Heart right ventricle (tissue), 16 donors: ENCODE results near the gene RBM33. TPM values are rescaled to one million over a fixed set of nuclear protein-coding genes. Genes with fewer than 3 reads are reported as not detected.

Source experiments
- ATAC-seq, 8 donors: fragments of 200-7000 bp; cut with Tn5 transposase; one replicate each; pipeline ENCODE4 v1.9.1; 2020; ENCODE audit warnings: mild to moderate bottlenecking in 8 of 8, moderate library complexity in 8 of 8, moderate number of reproducible peaks in 1 of 8
- DNase-seq, 2 donors: peaks; one replicate each; pipeline ENCODE4 v3.0.0-alpha.2; 2020
- H3K27ac ChIP-seq, 10 donors: fragments of 200-600 bp; sonication (generic) in 2 of 10; one replicate each; pipeline versions ENCODE4 v1.5.0 to v1.8.0; 2020 to 2022; ENCODE audit warnings: mild to moderate bottlenecking in 3 of 10
- H3K27me3 ChIP-seq, 7 donors: fragments of 200-600 bp; one replicate each; pipeline ENCODE4 v1.8.0; 2021 to 2022; ENCODE audit warnings: mild to moderate bottlenecking in 2 of 7
- H3K36me3 ChIP-seq, 9 donors: fragments of 200-600 bp; sonication (generic) in 1 of 9; one replicate each; pipeline versions ENCODE4 v1.5.0 to v1.8.0; 2020 to 2022; ENCODE audit warnings: mild to moderate bottlenecking in 2 of 9
- H3K4me1 ChIP-seq, 9 donors: fragments of 200-600 bp; sonication (generic) in 1 of 9; one replicate each; pipeline versions ENCODE4 v1.5.0 to v1.8.0; 2020 to 2022; ENCODE audit warnings: mild to moderate bottlenecking in 4 of 9
- H3K4me3 ChIP-seq, 10 donors: fragments of 200-600 bp; sonication (generic) in 2 of 10; one replicate each; pipeline versions ENCODE4 v1.5.0 to v1.8.0; 2020 to 2022; ENCODE audit warnings: mild to moderate bottlenecking in 7 of 10, moderate library complexity in 2 of 10
- H3K9me3 ChIP-seq, 11 donors: fragments of 200-600 bp in 10 of 11; sonication (generic) in 2 of 11; one replicate each; pipeline versions ENCODE4 v1.5.0 to v1.8.0; 2013 to 2022; ENCODE audit warnings: mild to moderate bottlenecking in 2 of 11, control low read depth in 1 of 11, moderate library complexity in 1 of 11
- WGBS, 2 donors: extraction: QIAGEN DNeasy Blood & Tissue Kit; methylation state at CpG; one replicate each; pipeline ENCODE4 v1.1.7; 2013; ENCODE audit warnings: inconsistent platforms in 1 of 2; 5-methylcytosine and 5-hydroxymethylcytosine counted together
- intact Hi-C, 10 donors: fragments of 100-400 bp; cut with DNase I; formaldehyde crosslinking; loops; one replicate each; pipeline versions ENCODE4 v1.11.1 to v1.14.2; 2022
- polyA plus RNA-seq, 2 donors: library from polyadenylated mRNA; stranded (reverse); fragments of 200-250 nt; gene quantifications; one replicate each; pipeline ENCODE4 v1.2.3, GENCODE V29; 2013
- total RNA-seq, 10 donors: library from RNA; stranded (reverse); fragmentation: NEBNext Ultra II Directional in 3 of 10; extraction: Animal tissue kit (Norgen Biotek cat#: 25700) in 3 of 10; gene quantifications; one replicate each; pipeline versions ENCODE4 v1.2.1 to v1.2.4, GENCODE V29; 2021 to 2023
- TF ChIP-seq, protein P1 (sequence below), 9 donors: fragments of 200-600 bp; sonication (generic) in 2 of 9; IDR thresholded peaks; one replicate each; pipeline versions ENCODE4 v1.5.0 to v1.8.0; 2021 to 2022; ENCODE audit warnings: antibody characterized with exemption in 9 of 9, mild to moderate bottlenecking in 5 of 9, moderate library complexity in 1 of 9
- donor health status: Arrhythmogenic right ventricular cardiomyopathy.
- donor health status: ischemic (EF 13 %, LVEDD 7.1; RV severe dilation, severe dysfunction).
- donor health status: healthy with polysubstance abuse.
- donor health status: DM: no; HTN: yes; CAD: no.
- donor health status: DM: no; HTN: no; CAD: no.
- donor health status: ischemic (EF 25% LVEDD 6.9; RV normal size, moderate dysfunction).
- donor health status: ischemic (EF 25% LVEDD 5.7; RV mildly dilated, moderate dysfunction).
- donor health status: healthy.
- donor health status: DM: yes; HTN: yes; CAD: no.
- donor health status: Ischemic cardiomyopathy.
- donor health status: ischemic (EF 35%, LVEDD 5.7; RV mildly dilated, moderate dysfunction).
- donor health status: nonischemic (EF 11% LVEDD 7.7; RV severe dilation, severe dysfunction).
- donor health status: DM: yes; HTN: yes; CAD: no.
- donor health status: PGD.
- donor health status: ischemic (EF 29% LVEDD 5.4; RV normal size, mild dysfunction).
- donor health status: nonischemic (EF 23%, LVEDD 6.1; RV moderate dilation, normal function).

Gene RBM33
- total and polyA plus RNA-seq, 12 donors, result 9.5 to 44.6 (median 35.7) TPM

DNA sequence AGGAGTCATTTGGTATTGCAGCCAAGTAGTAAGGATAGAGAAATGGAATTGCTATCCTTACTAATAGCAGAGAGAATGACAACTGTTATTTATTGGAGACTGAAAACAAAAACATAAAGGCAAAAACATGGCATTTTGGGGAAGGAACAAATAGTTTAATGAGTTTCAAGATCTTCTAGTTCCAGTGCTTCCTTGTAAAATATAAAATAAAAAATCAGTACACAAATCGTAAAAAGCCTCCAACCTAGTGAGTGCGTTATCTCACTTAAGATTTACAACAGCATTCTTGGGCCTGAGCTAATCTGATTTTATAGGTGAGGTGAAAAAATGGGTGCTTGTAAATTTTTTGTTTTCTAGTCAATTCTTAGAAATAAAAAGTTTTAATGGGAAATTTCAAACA, 3.3 kb downstream of the RBM33 start:
- Histone ChIP-seq H3K9me3 (peaks cover 5 to 25% (median 19%) of the 10 kb centered on the region in 11 donors), H3K36me3 (peaks cover 0 to 35% (median 7%) of the 10 kb centered on the region in 9 donors), H3K27me3 (no peaks in the 10 kb centered on the region), H3K4me3 (no peak overlapping the region), H3K4me1 (peaks cover 0 to 50% (median 39%) of the 10 kb centered on the region in 9 donors), H3K27ac (no peak overlapping the region)
- no peak for ATAC-seq
- intact Hi-C loops, result loop anchor here in 3 of 10 donors (10.0 kb wide), 1 partner anchor 87 kb away; no protein-coding TSS in a partner anchor
- TF ChIP-seq, protein P1, sequence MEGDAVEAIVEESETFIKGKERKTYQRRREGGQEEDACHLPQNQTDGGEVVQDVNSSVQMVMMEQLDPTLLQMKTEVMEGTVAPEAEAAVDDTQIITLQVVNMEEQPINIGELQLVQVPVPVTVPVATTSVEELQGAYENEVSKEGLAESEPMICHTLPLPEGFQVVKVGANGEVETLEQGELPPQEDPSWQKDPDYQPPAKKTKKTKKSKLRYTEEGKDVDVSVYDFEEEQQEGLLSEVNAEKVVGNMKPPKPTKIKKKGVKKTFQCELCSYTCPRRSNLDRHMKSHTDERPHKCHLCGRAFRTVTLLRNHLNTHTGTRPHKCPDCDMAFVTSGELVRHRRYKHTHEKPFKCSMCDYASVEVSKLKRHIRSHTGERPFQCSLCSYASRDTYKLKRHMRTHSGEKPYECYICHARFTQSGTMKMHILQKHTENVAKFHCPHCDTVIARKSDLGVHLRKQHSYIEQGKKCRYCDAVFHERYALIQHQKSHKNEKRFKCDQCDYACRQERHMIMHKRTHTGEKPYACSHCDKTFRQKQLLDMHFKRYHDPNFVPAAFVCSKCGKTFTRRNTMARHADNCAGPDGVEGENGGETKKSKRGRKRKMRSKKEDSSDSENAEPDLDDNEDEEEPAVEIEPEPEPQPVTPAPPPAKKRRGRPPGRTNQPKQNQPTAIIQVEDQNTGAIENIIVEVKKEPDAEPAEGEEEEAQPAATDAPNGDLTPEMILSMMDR (IDR thresholded peaks at IDR 0.05), result no peak
- 97 to 99% methylated on average over 2 of the region's 2 CpGs for WGBS, 2 donors
- DNase-seq, result no peak

DNA sequence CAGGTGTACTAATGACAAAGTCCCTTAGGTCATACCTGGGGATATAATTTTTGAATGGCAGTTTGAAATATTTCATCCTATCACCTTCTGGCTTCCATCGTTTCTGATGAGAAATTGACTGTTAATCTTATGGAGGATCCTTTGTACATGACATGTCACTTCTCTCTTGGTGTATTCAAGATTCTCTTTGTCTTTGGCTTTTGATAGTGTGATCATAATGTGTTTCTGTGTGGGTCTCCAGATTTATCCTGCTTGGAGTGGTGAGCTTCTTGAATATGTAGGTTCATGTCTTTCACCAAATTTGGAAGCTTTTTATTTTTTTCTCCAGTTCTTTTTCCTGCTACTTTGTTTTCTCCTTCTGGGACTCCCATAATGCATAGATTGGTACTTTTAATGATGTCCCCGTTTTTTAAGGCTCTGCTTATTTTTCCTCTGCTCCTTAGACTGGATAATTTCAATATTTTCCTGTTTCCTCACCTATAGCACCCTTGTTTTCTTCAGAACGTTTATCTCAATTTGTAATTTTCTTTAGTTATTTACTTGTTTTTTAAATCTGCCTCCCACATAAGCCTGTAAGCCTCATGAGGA, 4.4 kb downstream of the RBM33 start:
- no peak overlapping the region for H3K4me3 ChIP-seq
- ATAC-seq (no peak), DNase-seq (no peak)
- no peak overlapping the region for H3K27ac ChIP-seq
- no peaks in the 10 kb centered on the region for H3K27me3 ChIP-seq
- peaks cover 0 to 52% (median 40%) of the 10 kb centered on the region in 9 donors for H3K4me1 ChIP-seq
- 90 to 93% methylated on average over 3 of the region's 3 CpGs for WGBS, 2 donors
- TF ChIP-seq, protein P1 (IDR thresholded peaks at IDR 0.05), result no peak
- H3K9me3 ChIP-seq, result peaks cover 5 to 25% (median 19%) of the 10 kb centered on the region in 11 donors
- peaks cover 0 to 35% (median 7%) of the 10 kb centered on the region in 9 donors for H3K36me3 ChIP-seq
- intact Hi-C loops, result loop anchor here in 3 of 10 donors (10.0 kb wide), 1 partner anchor 86 kb away; no protein-coding TSS in a partner anchor

DNA sequence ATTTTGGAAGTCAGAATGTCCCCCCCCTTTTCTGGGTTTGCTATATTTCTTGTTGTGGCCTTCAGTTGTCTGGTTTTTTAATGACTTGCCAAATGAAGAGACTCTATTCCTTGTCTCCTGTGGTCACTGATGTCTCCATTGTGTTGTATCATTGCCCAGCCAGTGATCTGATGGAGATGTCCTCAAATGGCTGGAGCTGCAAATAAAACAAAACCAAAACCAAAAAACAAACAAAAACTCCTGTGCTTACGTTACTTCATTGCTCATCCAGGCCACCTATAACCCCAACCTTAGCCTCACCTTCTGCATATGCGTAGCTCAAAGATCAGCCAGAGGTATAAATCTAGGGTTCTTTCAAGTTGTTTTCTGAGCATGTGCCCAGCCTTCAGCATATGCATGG, 5.1 kb downstream of the RBM33 start:
- no peak overlapping the region for H3K27ac ChIP-seq
- DNase-seq, result no peak
- WGBS, 2 donors, result 97 to 99% methylated on average over 2 of the region's 2 CpGs
- peaks cover 0 to 60% (median 47%) of the 10 kb centered on the region in 9 donors for H3K4me1 ChIP-seq
- no peaks in the 10 kb centered on the region for H3K27me3 ChIP-seq
- ATAC-seq, result no peak
- peaks cover 5 to 25% (median 19%) of the 10 kb centered on the region in 11 donors for H3K9me3 ChIP-seq
- TF ChIP-seq, protein P1 (IDR thresholded peaks at IDR 0.05), result no peak
- H3K36me3 ChIP-seq, result peaks cover 0 to 35% (median 7%) of the 10 kb centered on the region in 9 donors
- no peak overlapping the region for H3K4me3 ChIP-seq
- intact Hi-C loops, result loop anchor here in 3 of 10 donors (10.0 kb wide), 1 partner anchor 85 kb away; no protein-coding TSS in a partner anchor

DNA sequence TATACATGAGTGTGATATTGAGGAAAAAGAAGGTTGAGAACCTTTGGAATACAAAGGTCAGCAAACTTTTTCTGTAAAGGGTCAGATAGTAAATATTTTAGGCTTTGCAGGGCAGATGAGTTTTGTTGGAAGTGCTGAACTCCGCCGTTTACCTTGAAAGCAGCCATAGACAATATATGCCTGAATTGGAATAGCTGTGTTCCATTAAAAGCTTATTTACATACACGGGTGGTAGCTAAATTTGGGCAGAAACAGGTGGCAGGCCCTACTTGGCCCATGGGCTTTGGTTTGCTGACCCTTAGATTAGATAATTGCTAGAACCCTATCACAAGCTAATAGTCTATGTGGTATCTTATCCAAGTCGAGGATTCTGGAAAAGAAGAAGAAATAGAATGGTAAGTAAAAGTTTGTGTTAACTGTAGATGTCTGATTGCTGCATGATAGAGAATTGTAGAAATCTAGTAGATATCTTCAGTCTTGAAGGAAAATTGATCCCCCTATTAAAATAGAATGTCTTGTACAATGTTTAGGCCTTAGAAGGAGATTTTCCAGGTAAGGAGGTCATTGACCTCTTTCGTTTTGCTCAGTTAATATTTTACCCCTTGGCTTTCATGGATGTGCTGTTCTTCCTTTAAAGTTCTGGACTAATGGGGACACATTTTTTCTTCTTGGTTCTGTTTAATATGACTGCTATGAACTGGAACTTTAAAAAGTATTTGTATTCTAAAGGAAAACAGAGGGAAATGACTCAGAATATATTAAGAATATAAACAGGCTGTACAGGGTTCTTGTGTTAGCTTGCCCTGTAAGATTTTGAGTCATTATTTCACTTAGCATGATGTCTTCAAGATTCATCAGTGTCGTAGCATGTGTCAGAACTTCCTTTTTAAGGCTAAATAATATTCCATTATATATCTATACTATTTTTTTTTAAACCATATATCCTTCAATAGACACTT, 8.0 kb downstream of the RBM33 start:
- ATAC-seq, result no peak
- Histone ChIP-seq H3K4me3 (no peak overlapping the region), H3K9me3 (peaks cover 5 to 25% (median 19%) of the 10 kb centered on the region in 11 donors), H3K27ac (no peak overlapping the region), H3K4me1 (peaks cover 0 to 53% (median 41%) of the 10 kb centered on the region in 9 donors), H3K27me3 (no peaks in the 10 kb centered on the region), H3K36me3 (peaks cover 0 to 23% (median 5%) of the 10 kb centered on the region in 9 donors)
- DNase-seq, result no peak
- WGBS, 2 donors, result 86 to 87% methylated on average over 6 of the region's 6 CpGs
- intact Hi-C loops, result no loop called here
- TF ChIP-seq, protein P1 (IDR thresholded peaks at IDR 0.05), result no peak
